Right renal pelvis (tissue), 4 donors: ENCODE measurements around the gene GLT8D1. TPM values are rescaled to one million over a fixed set of nuclear protein-coding genes. Genes with fewer than 3 reads are reported as not detected.
A peak's percentile ranks its signal among the peaks of the same experiment; 100 is the strongest.
"Not testable (repeated sequence)": the region's sequence is repeated elsewhere in the genome, so short reads cannot be mapped to it uniquely, and the experiment has no call there.

Experiments used
- DNase-seq, 4 donors: peaks; one replicate each; pipeline ENCODE4 v3.0.0-alpha.2; 2013; ENCODE audit warnings: low read depth in 4 of 4, low spot score in 3 of 4, missing footprints in 1 of 4
- polyA plus RNA-seq, 4 donors: library from polyadenylated mRNA; unstranded; fragments of 120-200 nt; gene quantifications; one replicate each; pipeline ENCODE4 v1.2.1, GENCODE V29; 2013; ENCODE audit not compliant: insufficient read length in 4 of 4

The GLT8D1 gene
- polyA plus RNA-seq, 4 donors = 122 to 141 (median 138) TPM

DNA sequence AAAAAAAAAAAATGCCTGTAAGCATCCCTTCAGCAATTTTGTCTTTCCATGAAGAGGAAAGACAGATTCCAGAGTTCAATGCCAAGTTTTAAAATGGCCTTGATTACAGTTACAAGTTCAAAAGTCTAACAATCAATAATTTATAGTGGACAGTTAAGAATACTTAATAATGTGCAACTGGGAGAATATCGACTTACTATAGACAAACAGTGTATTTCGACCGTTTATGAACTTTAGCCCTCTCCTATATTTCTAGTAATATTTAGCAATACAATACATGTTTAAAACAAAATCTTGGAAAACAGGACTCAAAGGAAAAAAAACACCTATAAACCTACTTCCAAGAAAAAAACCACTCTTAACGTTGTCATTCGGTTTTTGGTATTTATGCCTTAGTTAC lies 21.4 kb downstream of the GLT8D1 start:
- no peak for DNase-seq

DNA sequence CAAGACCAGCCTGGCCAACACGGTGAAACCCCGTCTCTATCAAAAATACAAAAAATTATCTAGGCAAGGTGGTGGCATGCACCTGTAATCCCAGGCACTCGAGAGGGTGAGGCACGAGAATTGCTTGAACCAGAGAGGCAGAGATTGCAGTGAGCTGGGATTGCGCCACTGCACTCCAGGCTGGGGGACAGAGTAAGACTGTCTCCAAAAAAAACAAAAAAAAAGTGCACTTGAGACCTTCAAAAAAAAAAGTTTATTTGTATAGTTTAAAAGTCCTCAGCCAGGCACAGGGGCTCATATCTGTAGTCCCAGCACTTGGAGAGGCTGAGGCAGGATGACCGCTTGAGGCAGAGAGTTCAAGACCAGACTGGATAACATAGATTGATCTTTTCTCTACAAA lies 22.0 kb downstream of the GLT8D1 start:
- no peak for DNase-seq

DNA sequence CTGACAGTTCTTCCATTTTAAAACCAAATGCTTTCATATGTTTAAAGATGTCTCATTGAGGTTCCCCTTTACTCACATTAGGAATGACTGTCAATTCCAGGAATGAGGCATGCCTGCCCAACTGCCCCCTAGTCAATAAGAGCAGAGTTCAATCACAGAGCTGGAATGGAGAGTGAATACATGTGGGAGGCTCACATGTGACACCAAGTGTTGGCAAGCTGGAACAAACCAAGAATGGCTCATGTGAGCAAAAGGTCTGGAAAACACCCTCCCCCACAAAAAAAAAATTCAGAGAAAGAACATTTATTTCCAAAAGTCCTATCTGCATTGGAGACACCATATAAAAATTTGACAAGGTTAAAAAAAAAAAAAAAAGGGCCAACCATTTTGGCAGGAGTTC lies 23.6 kb downstream of the GLT8D1 start:
- DNase-seq = peak in 1 of 4 donors; percentile 20

DNA sequence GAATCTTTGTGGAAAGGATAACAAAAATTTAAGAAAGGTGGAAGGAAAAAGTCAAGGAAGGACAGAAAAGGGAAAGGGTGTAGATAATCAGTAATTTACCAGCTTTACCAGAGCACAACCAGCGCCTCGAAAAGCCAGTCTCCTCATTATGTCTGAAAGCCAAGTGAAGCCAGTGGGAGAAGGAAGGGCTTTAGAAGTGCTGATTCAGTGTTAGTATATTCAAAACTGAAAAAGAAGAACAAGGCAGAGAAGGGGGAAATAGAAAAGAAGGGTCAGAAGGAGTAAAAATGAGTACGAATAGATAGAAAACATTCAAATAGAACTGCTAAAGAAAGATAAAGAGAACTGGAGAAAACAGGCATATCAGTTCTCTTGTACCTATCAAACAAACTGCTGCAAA lies 24.0 kb downstream of the GLT8D1 start:
- DNase-seq = no peak

- no peak for DNase-seq
These were observed 25.8 kb downstream of the GLT8D1 start for GRCh38 chr3:52679811-52680210.

DNA sequence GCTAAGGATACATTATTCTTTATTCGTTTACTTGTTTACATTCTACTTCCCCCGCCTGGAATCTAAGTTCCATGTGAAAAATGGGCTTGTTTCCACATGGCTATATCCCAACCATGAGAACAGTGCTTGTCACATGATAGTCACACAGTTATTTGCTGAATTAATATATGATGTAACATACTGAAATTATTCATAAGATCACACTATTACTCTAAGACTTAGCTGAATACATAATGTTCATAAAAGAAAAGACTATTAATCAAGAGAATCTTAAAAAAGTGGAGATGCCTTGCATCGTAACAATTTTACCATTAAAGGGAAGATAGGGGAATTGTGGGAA lies 26.4 kb downstream of the GLT8D1 start:
- DNase-seq = no peak

GRCh38 chr3:52678265-52679198 lies 27.1 kb downstream of the GLT8D1 start:
- DNase-seq = no peak

DNA sequence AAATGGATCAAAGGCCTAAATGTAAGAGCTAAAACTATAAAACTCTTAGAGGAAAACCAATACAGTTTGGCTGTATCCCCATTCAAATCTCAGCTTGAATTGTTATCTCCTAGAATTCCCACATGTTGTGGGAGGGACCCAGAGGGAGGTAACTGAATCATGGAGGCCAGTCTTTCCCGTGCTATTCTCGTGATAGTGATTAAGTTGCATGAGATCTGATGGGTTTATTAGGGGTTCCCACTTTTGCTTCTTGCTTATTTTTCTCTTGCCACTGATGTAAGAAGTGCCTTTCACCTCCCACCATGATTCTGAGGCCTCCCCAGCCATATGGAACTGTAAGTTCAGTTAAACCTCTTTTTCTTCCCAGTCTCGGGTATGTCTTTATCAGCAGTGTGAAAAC lies 29.4 kb downstream of the GLT8D1 start:
- not testable (repeated sequence) for DNase-seq

DNA sequence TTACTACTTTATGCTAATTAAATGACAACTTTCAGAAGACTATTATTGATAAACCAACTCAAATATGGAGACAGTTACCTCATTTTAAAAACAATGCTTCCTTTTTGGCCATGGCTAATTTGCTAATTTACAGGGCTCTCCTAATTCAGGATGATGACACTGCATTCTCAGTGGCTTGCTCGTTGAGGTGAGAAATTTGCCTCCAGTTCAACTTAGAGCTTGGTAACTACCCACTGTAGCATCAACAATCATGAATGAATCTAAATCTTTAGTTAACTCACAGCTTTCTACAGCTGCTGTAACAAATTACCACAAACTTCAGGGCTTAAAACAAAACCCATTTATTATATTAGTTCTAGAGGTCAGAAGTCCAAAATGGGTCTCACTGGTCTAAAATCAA lies 33.9 kb downstream of the GLT8D1 start:
- no peak for DNase-seq

- no peak for DNase-seq
These were observed 34.7 kb downstream of the GLT8D1 start for GRCh38 chr3:52670621-52671521.

GRCh38 chr3:52663098-52663497 lies 42.5 kb downstream of the GLT8D1 start:
- DNase-seq = no peak

- no peak for DNase-seq
These were observed 45.5 kb downstream of the GLT8D1 start for GRCh38 chr3:52660046-52660445.

DNA sequence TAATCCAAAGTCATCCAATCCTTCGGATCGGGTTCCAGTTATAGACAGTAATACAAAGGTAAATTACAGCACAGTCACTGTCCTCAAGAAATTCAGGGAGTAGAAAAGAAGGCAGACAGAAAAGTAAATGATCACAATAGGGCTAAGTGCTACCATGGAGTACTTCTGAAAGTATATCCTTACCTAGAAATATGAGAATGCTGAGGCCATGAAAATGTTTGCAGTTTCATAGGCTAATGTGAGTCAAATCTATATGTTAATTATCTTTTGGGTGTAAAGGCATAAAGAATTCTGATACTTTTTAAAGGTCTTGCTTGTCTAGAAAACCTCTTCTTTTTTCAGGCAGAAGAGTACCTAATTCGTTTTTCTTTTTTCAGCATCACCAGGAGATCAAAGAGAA lies 49.7 kb downstream of the GLT8D1 start:
- no peak for DNase-seq

DNA sequence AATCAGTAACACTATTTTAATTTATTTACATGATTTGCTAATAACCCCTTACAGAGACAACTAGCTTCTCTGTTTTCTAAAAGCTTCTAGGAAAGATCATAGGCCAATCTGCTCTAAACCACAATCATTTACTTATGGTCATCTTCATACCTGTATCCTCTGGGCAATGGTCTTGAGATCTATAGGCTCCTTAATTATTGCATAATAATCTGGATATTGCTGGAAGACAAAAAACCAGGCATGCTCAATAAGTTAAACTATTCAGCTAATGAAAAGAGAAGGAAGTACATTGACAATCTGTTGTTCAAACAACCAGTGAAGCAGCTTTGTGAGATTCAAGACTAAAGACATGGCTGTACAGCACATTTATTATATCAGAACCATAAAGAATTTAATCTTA lies 54.0 kb downstream of the GLT8D1 start:
- no peak for DNase-seq

- no peak for DNase-seq
These were observed 55.2 kb downstream of the GLT8D1 start for GRCh38 chr3:52650439-52650838.

DNA sequence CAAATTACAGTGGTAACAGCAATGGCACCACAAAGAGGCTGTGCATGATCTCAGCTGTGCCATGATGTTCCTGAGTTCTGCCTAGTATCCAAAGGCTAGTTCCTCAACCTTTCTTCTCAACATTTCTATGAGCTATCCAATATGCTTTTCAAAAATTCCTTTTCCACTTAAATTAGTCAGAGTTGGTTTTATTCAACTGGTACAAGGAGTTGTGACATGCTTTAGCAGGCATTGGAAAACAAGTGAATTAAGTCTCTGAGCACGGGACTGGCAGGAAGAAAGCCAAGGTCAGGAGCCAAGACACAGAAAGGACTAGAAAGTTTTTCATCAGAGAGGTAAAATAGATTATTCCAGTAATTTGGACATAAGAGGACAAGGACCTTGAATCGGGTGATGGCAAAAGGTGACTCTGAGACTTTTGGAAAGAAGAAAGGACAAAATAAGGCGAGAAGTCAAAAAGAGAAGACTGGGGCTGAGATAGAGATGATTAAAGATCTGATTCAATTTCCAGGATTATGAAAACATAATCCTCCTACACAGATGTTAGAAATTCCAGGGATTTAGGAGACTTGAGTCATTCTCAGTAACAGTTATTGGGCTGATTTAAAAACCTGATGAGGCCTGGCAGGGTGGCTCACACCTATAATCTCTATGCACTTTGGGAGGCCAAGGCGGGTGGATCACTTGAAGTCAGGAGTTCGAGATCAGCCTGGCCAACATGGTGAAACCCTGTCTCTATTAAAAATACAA lies 56.0 kb downstream of the GLT8D1 start:
- DNase-seq = no peak

DNA sequence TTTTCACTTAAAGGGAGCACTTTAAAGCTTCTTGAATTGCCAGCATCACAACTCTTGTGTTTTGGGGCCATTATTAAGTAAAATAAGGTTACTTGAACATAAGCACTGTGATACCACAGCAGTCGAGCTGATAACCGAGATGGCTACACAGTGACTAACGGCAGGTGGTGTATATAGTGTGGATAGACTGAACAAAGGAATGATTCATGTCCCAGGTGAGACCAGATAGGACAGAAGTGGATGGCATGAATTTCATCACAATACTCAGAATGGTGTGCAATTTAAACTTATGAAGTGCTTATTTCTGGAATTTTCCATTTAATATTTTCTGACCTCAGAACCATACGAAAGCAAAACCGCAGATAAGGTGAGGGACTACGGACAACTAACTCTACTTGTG lies 60.0 kb downstream of the GLT8D1 start:
- no peak for DNase-seq
